HG02763 (cell line): ENCODE results near the gene ZNF749.
A peak's percentile ranks its signal among the peaks of the same experiment; 100 is the strongest.

Experiments used
- ATAC-seq: cut with Tn5 transposase; IDR thresholded peaks from one replicate; pipeline ENCODE4 v1.9.1; 2021; ENCODE audit warnings: mild to moderate bottlenecking, moderate library complexity; ENCODE audit not compliant: unreplicated experiment

ZNF749 gene

DNA sequence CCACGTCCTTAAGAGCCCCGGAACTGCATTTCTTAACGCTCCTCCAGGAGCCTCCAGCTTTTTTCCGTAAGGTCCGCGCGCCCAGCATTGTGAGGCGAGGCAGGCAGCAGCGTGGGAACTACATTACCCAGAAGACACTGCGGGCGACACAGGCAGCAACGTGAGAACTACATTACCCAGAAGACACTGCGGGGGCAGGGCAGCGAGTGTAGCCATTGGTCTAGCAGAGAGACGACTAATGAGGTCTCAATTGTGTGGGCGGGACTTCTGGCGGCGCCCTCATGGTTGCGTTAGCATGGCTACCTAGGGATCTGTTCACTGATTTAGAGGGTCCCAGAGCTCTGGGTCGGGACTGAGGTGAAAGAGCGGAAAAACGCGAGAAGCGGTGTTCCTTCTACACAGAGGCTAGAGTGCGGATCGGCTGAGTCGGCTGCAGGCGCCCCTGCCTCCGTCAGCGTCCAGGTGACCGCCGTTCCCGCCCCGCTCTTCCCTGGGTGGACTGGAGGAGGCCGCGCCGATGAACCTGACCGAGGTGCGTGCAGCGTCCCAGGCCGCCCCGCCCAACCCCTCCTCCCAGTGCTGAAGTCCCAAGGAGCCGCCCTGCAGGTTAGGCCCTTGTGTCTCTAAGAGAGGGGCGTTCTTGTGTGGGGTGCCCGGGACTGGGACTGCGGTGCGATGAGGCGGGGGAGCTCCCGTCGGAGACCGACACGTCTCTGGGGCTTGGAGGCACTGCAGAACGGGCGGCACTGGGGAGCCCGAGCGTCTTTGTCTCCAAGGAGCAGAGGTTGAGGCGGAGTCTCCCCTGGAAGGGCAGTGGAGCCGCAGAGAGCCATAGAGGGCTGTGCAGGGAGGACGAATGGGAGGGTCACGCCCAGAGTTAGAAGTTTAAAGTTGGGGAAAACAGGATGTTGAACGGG is at the start of gene ZNF749:
Gene ZNF749 (plus strand): TSS at position 264 of the 917 bp plus-strand sequence. CDS start 254 bp downstream, at position 518.
- ATAC-seq = peak; percentile 94

DNA sequence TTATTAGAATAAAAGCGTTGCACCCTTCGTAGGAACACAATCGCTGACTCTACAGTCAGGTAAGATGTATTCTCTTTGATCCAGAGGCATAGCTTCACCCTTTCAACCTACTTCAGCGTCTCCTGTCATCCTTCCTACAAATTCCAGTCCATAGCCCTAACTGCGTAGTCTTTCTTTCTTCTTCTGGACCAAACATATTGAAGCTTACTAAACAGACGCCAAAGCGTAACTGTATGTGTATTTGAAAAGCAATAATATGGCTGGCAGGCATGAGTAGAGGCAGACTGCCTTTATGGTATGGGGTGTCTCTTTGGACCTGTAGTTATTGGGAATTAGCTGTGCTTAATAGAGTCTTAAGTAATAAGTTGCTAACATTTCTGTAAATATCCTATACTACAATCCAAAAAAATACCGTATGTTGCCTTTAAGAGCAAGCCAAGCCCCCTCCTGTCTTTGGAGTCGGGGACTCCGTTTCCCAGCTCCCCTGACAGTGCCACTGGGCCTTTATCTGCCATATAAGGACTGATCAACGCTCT is 45.9 kb upstream of the ZNF749 start:
- ATAC-seq = no peak

GRCh38 chr19:57389730-57390598 is 45.2 kb upstream of the ZNF749 start, which contains the start of gene ZNF548:
Gene ZNF548, plus strand, starts transcription at chr19:57389854. Its CDS starts 246 bp downstream, at chr19:57390100.
- ATAC-seq = peak; percentile 98

DNA sequence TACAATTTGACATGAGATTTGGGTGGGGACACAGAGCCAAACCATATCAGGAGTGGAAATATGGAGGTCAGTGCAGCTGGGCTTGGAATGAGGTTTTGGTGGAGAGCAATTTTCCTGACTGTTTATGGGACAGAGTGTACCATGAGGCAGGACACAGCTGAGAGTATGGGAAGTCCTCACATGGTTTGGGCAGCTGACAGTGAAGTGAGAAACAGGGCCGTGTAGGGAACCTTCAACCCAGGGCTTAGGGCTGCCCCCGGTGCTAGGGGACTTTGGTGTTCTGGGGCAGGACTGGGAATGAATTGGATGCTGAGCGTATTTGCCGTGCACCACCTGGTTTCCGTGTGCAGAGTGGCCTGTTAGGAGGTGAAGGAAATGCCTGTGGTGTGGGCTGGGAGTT is 39.4 kb upstream of the ZNF749 start:
- no peak for ATAC-seq

GRCh38 chr19:57398868-57399267 is 36.3 kb upstream of the ZNF749 start:
- no peak for ATAC-seq

GRCh38 chr19:57403737-57404563 is 31.2 kb upstream of the ZNF749 start:
- ATAC-seq = no peak

- ATAC-seq = no peak
Measured at GRCh38 chr19:57406516-57407123, 28.5 kb upstream of the ZNF749 start.

DNA sequence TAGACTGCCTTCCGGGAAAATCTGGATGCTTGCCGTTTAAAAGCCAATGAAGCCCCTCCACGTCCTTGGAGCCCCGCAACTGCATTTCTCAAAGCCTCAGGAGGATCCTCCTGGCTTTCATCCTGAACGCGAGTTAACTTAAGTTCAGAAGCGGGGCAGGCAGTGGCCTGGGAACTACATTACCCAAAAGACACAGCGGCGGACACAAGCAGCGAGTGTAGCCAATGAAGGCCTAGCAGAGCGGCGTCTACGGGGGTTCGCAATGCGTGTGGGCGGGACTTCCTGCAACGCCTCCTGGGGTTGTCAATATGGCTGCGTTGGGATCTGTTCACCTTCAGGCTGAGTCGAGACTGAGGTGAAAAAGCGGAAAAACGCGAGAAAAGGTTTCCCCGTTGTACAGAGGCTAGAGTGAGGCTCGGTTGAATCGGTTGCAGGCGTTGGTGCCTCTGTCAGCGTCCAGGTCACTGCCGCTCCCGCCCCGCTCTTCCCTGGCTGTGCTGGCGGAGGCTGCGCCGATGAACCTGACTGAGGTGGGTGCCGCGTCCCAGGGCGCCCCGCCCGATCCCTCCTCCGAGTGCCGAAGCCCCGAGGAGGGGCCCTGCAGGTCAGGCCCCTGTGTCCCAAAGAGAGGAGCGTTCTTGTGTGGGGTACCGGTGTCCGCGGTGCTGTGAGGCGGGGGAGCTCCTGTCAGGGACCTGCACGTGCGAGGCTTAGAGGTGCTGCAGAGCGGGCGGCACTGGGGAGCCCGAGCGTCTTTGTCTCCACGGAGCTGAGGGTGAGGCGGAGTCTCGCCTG is 24.1 kb upstream of the ZNF749 start, which contains the start of gene ZNF17:
Gene ZNF17 (plus strand): TSS at position 285 of the 795 bp plus-strand sequence. CDS start 2,455 bp downstream, outside the sequence.
- ATAC-seq = peak; percentile 98

DNA sequence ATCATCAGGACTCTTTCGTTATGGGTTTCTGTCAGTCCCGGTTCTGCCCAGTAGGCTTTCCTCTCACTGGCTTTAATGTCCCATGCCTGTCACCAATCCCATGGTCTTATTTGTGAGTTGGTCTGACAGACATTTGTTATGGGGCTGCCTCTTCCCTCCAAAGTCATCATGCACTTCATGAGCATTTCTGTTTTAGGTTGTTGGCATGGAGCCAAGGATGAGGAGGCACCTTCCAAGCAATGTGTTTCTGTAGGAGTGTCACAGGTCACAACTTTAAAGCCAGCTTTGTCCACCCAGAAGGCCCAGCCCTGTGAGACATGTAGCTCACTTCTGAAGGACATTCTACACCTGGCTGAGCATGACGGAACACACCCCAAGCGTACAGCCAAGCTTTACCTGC is 15.7 kb upstream of the ZNF749 start:
- no peak for ATAC-seq

GRCh38 chr19:57421037-57421436 is 14.1 kb upstream of the ZNF749 start:
- ATAC-seq = no peak

DNA sequence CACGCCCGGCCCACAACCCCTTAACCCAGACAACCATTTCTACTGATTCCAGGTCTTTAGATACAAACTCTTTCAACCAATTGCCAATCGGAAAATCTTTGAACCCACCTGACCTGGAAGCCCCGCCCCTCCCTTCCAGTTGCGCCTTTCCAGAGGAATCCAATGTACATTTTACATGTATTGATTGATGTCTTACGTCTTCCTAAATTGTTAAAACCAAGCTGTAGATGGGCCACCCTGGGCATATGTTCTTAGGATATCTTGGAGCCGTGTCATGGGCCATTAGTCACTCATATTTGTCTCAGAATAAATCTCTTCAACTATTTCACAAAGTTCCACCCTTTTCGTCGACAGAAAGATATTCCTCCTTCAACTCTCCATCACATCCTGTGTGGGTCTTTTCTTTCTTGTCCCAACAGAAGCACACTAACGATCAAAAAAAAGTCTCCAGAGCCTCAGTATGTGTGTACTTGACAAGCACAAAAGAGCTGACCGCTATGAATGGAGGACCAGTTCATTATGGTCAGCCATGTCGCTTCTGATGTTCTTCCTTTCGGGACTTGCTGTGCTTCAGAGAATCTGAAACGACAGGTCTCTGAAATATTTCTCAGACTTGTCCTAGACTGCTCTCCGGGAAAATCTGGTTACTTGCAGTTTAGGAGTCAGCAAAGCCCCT is 601 bp upstream of the ZNF749 start:
- peak; percentile 3 for ATAC-seq

DNA sequence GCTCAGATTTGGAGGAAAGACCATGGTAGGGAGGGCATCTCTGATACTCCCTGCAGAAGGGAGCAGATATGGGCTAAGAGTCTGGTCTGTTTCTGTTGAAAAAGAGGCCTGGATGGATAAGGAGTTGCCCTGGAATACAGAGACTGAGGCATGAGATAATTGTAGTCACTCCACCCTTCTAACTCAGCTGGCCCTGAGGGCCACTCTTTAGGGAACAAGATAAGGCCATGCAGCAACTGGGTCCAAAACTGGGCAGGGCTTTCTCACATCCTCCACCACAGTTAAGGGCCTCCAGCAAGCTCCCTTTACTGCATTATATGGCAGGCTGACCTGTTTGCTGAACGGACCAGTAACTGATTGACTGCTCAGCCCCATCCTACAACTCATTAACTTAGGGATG is 1.3 kb downstream of the ZNF749 start:
- ATAC-seq = no peak

GRCh38 chr19:57437931-57438330 is 2.8 kb downstream of the ZNF749 start:
- ATAC-seq = no peak

- ATAC-seq = no peak
Measured at GRCh38 chr19:57438925-57439324, 3.8 kb downstream of the ZNF749 start.

- ATAC-seq = no peak
Measured at GRCh38 chr19:57441979-57442752, 7.0 kb downstream of the ZNF749 start.

GRCh38 chr19:57443121-57443696 is 8.1 kb downstream of the ZNF749 start:
- ATAC-seq = no peak

DNA sequence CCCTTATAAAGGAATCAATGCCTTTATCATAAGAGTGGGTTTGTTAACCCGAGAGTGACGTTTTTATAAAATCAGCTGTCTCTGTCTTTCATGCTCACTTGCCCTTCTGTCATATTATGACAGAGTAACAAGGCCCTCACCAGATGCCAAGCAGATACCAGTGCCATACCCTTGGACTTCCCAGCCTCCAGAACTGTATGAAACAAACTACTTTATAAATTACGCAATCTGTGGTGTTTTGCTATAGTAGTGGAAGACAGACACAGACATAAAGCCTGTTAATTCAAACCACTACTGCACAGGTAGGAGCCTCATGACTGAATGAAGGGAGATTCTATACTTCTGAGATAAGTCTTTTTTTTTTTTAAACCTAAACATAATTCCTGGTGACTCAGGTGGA is 17.2 kb downstream of the ZNF749 start:
- no peak for ATAC-seq
